Measurements from ENCODE around the gene CENPP.

The CENPP gene

DNA sequence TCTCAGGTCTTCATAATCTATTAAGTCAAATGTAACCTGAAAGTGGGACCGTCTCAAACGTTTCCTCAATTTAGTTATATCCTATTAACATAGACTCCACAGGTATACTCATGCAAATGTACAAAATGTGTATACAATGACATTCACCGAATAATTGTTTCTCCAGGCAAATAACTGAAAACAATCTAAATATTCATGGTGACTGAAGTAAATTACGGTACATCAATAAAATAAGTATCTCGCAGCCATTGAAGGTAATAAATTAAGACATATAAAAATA, 32.7 kb upstream of the CENPP start:
- no peak for DNase-seq (ENCODE audit: insufficient read length, low spot score)
- TF ChIP-seq PAX5 (IDR thresholded peaks at IDR 0.05; ENCODE audit: insufficient read depth, low read length, severe bottlenecking) (no peak), POLR2AphosphoS5 (IDR thresholded peaks at IDR 0.05; ENCODE audit: low read depth, low read length) (no peak), TAF1 (IDR thresholded peaks at IDR 0.05; ENCODE audit: low read depth, low read length) (no peak), POLR2A (IDR thresholded peaks at IDR 0.05; ENCODE audit: low read depth, low read length) (no peak), POU2F2 (IDR thresholded peaks at IDR 0.05; ENCODE audit: low read depth, low read length) (no peak), SPI1 (IDR thresholded peaks at IDR 0.05; ENCODE audit: low read depth, low read length) (no peak)
- no peak for FAIRE-seq

DNA sequence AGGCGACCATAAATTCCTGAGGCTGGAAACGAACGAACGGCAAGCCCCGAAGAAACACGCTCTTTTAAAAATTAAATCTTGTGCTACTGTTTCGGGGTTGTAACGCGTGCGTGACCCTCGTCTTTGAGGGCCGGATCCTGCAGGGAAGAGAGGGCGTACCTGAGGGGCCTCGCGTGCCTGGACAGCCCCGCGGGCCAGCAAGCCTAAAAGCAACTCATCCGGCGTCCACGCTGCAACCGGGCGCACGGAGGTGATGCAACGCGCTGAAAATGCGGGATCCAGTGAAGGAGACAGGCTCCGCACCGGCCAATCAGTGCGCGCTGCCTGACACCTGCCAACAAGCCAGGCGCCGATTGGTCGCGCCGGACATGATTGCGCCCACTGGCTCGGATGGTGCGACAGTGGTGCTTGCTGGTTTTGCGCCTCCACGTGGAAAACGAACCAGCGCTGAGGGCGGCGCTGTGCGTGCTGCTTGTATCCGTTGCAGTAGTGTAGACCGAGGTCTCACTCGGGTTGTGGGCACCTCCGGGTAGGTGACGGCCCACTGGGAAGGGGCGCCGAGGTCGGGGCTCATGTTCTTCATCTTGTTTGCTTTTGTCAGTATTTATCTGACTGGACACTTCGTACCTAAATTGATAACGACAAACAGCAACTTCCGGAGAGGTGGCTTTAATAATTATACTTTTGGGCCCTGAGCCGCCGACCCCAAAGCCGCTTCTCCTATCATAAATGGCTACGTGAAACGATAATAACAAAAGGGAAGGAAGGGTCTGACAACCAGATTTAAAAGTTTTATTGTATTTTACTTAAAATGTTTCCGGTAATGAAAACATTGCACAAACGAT, 32.1 kb upstream of the CENPP start, which contains the start of gene IARS1:
Gene IARS1 (minus strand): TSS at position 246 of the 845 bp plus-strand sequence. CDS start 4,278 bp downstream, outside the sequence.
- DNase-seq (ENCODE audit: insufficient read length, low spot score) = peak; percentile 81
- TF ChIP-seq TAF1 (IDR thresholded peaks at IDR 0.05; ENCODE audit: low read depth, low read length) = peak; percentile 81
- TF ChIP-seq POLR2A (IDR thresholded peaks at IDR 0.05; ENCODE audit: low read depth, low read length) = peak; percentile 96
- TF ChIP-seq POU2F2 (IDR thresholded peaks at IDR 0.05; ENCODE audit: low read depth, low read length) = peak; percentile 41; the same call in 1 of the 2 replicates
- TF ChIP-seq SPI1 (IDR thresholded peaks at IDR 0.05; ENCODE audit: low read depth, low read length) = no peak
- no peak for TF ChIP-seq PAX5 (IDR thresholded peaks at IDR 0.05; ENCODE audit: insufficient read depth, low read length, severe bottlenecking)
- TF ChIP-seq POLR2AphosphoS5 (IDR thresholded peaks at IDR 0.05; ENCODE audit: low read depth, low read length) = peak; percentile 98
- FAIRE-seq = peak; percentile 99

DNA sequence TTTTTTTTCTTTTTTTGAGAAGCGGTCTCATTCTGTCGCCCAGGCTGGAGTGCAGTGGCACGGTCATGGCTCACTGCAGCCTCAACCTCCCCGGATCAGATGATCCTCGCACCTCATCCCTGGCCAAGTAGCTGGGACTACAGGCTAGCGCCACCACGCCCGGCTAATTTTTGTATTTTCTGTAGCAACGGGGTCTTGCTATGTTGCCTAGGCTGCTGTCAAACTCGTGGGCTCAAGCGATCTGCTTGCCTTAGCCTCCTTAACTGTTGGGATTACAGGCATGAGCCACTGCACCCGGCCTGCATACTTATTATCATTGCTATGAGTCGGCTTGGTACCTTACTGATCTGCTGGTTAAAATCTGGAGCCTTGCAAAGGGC, 31.5 kb upstream of the CENPP start:
- peak; percentile 5 for FAIRE-seq
- TF ChIP-seq POLR2AphosphoS5 (IDR thresholded peaks at IDR 0.05; ENCODE audit: low read depth, low read length) = no peak
- no peak for TF ChIP-seq POLR2A (IDR thresholded peaks at IDR 0.05; ENCODE audit: low read depth, low read length)
- no peak for TF ChIP-seq PAX5 (IDR thresholded peaks at IDR 0.05; ENCODE audit: insufficient read depth, low read length, severe bottlenecking)
- no peak for TF ChIP-seq POU2F2 (IDR thresholded peaks at IDR 0.05; ENCODE audit: low read depth, low read length)
- TF ChIP-seq SPI1 (IDR thresholded peaks at IDR 0.05; ENCODE audit: low read depth, low read length) = no peak
- DNase-seq (ENCODE audit: insufficient read length, low spot score) = no peak

GRCh38 chr9:92295240-92295790, 30.4 kb upstream of the CENPP start:
- no peak for DNase-seq (ENCODE audit: insufficient read length, low spot score)
- no peak for TF ChIP-seq TAF1 (IDR thresholded peaks at IDR 0.05; ENCODE audit: low read depth, low read length)
- TF ChIP-seq POLR2AphosphoS5 (IDR thresholded peaks at IDR 0.05; ENCODE audit: low read depth, low read length) = no peak
- no peak for TF ChIP-seq POLR2A (IDR thresholded peaks at IDR 0.05; ENCODE audit: low read depth, low read length)
- no peak for TF ChIP-seq SPI1 (IDR thresholded peaks at IDR 0.05; ENCODE audit: low read depth, low read length)
- TF ChIP-seq POU2F2 (IDR thresholded peaks at IDR 0.05; ENCODE audit: low read depth, low read length) = no peak
- TF ChIP-seq PAX5 (IDR thresholded peaks at IDR 0.05; ENCODE audit: insufficient read depth, low read length, severe bottlenecking) = no peak
- FAIRE-seq = no peak

DNA sequence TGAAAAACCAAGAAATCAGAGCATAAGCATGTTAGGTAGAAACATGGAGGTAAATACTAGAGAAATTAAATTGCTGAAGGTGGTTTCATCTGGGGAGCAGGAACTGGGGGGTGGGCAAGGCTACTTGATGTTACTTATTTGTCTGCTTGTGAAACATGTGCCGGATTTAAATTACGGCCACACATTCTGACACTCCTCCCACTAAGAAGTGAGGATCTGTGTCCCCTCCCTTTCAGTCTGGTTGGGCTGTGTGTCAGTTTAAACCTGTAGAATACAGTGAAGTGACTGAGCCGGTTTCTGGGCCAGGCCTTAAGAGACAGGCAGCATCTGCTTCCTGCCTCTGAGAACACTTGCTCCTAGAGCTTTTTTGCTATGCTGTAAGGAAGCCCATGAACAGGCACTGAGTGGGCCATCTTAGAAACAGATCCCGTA, 29.9 kb upstream of the CENPP start:
- FAIRE-seq (peak; percentile 40), DNase-seq (ENCODE audit: insufficient read length, low spot score) (no peak)
- TF ChIP-seq POLR2A (IDR thresholded peaks at IDR 0.05; ENCODE audit: low read depth, low read length) (peak; percentile 48; the same call in 1 of the 2 replicates), PAX5 (IDR thresholded peaks at IDR 0.05; ENCODE audit: insufficient read depth, low read length, severe bottlenecking) (no peak), SPI1 (IDR thresholded peaks at IDR 0.05; ENCODE audit: low read depth, low read length) (no peak), TAF1 (IDR thresholded peaks at IDR 0.05; ENCODE audit: low read depth, low read length) (no peak), POU2F2 (IDR thresholded peaks at IDR 0.05; ENCODE audit: low read depth, low read length) (no peak), POLR2AphosphoS5 (IDR thresholded peaks at IDR 0.05; ENCODE audit: low read depth, low read length) (no peak)

- DNase-seq (ENCODE audit: insufficient read length, low spot score) = no peak
- TF ChIP-seq POLR2A (IDR thresholded peaks at IDR 0.05; ENCODE audit: low read depth, low read length) = no peak
- no peak for TF ChIP-seq POLR2AphosphoS5 (IDR thresholded peaks at IDR 0.05; ENCODE audit: low read depth, low read length)
- TF ChIP-seq TAF1 (IDR thresholded peaks at IDR 0.05; ENCODE audit: low read depth, low read length) = no peak
- no peak for TF ChIP-seq POU2F2 (IDR thresholded peaks at IDR 0.05; ENCODE audit: low read depth, low read length)
- TF ChIP-seq PAX5 (IDR thresholded peaks at IDR 0.05; ENCODE audit: insufficient read depth, low read length, severe bottlenecking) = no peak
- no peak for TF ChIP-seq SPI1 (IDR thresholded peaks at IDR 0.05; ENCODE audit: low read depth, low read length)
- FAIRE-seq = no peak
Observed at GRCh38 chr9:92297611-92298010, 28.1 kb upstream of the CENPP start.

DNA sequence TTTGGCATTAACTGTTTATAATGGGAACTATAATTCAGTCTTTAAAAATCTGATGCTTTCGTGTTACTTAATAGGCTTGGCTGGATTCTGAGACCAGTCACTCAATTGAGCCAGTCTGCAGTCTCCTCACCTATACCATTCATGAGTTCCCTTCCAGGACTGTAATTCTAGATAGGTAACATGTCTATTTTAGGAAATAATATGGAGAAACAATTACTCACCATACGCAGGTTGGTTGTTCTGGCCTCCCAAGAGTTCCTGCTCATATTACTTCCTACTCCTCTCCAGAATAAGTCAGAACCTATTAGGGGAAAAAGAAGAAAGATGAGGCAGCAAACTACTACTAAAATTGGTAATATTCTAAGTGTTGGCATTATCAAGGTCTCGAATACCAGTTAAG, 27.7 kb upstream of the CENPP start:
- no peak for FAIRE-seq
- DNase-seq (ENCODE audit: insufficient read length, low spot score) = no peak
- TF ChIP-seq POLR2AphosphoS5 (IDR thresholded peaks at IDR 0.05; ENCODE audit: low read depth, low read length) (no peak), TAF1 (IDR thresholded peaks at IDR 0.05; ENCODE audit: low read depth, low read length) (no peak), POLR2A (IDR thresholded peaks at IDR 0.05; ENCODE audit: low read depth, low read length) (no peak), POU2F2 (IDR thresholded peaks at IDR 0.05; ENCODE audit: low read depth, low read length) (no peak), SPI1 (IDR thresholded peaks at IDR 0.05; ENCODE audit: low read depth, low read length) (no peak), PAX5 (IDR thresholded peaks at IDR 0.05; ENCODE audit: insufficient read depth, low read length, severe bottlenecking) (no peak)

- DNase-seq (ENCODE audit: insufficient read length, low spot score) (no peak), FAIRE-seq (peak; percentile 94)
- no peak for TF ChIP-seq POLR2A (IDR thresholded peaks at IDR 0.05; ENCODE audit: low read depth, low read length)
- no peak for TF ChIP-seq POU2F2 (IDR thresholded peaks at IDR 0.05; ENCODE audit: low read depth, low read length)
- TF ChIP-seq TAF1 (IDR thresholded peaks at IDR 0.05; ENCODE audit: low read depth, low read length) = no peak
- TF ChIP-seq PAX5 (IDR thresholded peaks at IDR 0.05; ENCODE audit: insufficient read depth, low read length, severe bottlenecking) = no peak
- no peak for TF ChIP-seq SPI1 (IDR thresholded peaks at IDR 0.05; ENCODE audit: low read depth, low read length)
- no peak for TF ChIP-seq POLR2AphosphoS5 (IDR thresholded peaks at IDR 0.05; ENCODE audit: low read depth, low read length)
Observed at GRCh38 chr9:92299116-92299515, 26.6 kb upstream of the CENPP start.

DNA sequence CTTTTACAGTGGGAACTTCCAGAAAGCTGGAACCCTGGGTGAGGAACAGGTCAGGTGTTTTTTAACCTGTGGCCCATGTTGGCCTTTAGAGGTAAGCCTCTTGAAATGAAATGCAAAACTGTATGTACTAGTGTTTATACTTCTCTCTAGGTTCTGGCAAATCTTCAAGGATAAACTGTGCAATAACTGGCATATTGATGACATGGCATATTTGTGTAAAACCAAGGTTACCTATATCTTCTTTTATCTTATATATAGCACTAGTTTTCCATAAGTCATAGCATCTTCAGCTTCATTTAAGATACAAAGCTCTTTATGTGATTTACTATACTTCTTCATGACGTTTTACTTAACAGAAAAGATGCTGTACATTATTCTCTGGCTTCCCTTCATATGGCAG, 24.8 kb upstream of the CENPP start:
- DNase-seq (ENCODE audit: insufficient read length, low spot score) (no peak), FAIRE-seq (no peak)
- no peak for TF ChIP-seq POU2F2 (IDR thresholded peaks at IDR 0.05; ENCODE audit: low read depth, low read length)
- no peak for TF ChIP-seq PAX5 (IDR thresholded peaks at IDR 0.05; ENCODE audit: insufficient read depth, low read length, severe bottlenecking)
- TF ChIP-seq TAF1 (IDR thresholded peaks at IDR 0.05; ENCODE audit: low read depth, low read length) = no peak
- no peak for TF ChIP-seq SPI1 (IDR thresholded peaks at IDR 0.05; ENCODE audit: low read depth, low read length)
- TF ChIP-seq POLR2AphosphoS5 (IDR thresholded peaks at IDR 0.05; ENCODE audit: low read depth, low read length) = no peak
- no peak for TF ChIP-seq POLR2A (IDR thresholded peaks at IDR 0.05; ENCODE audit: low read depth, low read length)
